Epithelial cell of proximal tubule (primary cell): ENCODE data around the gene GRN. TPM values are rescaled to one million over a fixed set of nuclear protein-coding genes. Genes with fewer than 3 reads are reported as not detected.
A peak's percentile ranks its signal among the peaks of the same experiment; 100 is the strongest.

Source experiments
- DNase-seq: peaks from one replicate; pipeline ENCODE4 v3.0.0-alpha.2; 2011; ENCODE audit warnings: low read depth
- H3K4me3 ChIP-seq: 2 replicates; pipeline ENCODE4 v1.5.1; 2011; ENCODE audit warnings: low read depth, mild to moderate bottlenecking, low read length
- total RNA-seq: library from RNA; depleted of rRNA; stranded (reverse); fragments of >200 nt; gene quantifications from 2 replicates; pipeline ENCODE4 v1.2.3, GENCODE V29; 2015
- TF ChIP-seq, protein P1 (sequence below): conservative IDR thresholded peaks from 2 replicates; pipeline ENCODE4 v1.5.1; 2012; ENCODE audit warnings: low read depth, mild to moderate bottlenecking, low read length

The GRN gene
- total RNA-seq, 1 donor from 2014 or later: 567 TPM

DNA sequence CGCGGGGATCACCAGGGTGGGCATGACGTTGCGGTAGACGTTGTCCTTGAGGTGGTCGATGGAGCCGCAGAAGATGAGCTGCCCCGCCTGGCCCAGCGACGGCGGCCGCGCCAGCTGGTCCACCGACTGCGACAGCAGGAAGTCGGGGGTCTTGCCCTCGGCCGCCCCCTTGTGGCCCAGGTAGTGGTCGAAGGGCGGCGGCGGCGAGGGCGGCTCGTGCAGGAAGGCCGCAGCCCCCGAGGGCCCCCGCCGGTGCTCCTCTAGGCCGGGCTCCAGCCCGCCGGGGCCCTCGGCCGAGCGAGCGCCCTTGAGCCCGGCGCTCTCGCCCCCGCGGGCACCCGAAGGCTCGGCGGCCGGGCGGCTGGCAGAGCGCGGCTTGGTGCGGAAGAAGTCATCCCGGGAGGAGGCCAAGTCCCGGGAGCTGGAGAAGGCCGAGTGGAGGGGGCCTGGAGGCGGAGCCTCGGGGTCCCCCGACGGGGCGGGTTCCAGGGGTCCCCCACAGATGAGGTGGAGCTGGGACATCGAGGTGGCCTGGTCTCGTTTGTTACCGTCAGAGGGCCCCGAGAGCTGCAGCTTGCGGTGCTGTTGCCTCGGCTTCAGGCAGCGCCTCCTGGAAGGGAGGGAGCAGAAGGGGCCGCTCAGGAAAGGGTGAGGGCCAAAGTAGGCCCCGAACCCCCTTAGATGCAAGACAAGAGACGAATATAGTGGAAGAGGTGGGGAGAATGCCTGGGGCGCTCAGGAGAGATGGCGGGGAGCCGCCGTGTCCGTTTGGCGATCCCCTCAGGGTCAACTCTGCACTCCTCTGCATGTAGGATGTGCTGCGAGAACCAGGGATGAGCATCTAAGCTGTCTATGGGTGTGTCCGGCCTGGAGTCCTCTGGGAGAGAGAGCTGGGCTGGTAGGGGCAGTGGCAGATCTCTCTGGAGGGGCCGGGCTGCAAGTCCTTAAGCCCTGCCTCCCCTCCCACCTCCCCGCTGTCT is 9.8 kb downstream of the GRN start:
- H3K4me3 ChIP-seq: no peak overlapping the region
- TF ChIP-seq, protein P1, sequence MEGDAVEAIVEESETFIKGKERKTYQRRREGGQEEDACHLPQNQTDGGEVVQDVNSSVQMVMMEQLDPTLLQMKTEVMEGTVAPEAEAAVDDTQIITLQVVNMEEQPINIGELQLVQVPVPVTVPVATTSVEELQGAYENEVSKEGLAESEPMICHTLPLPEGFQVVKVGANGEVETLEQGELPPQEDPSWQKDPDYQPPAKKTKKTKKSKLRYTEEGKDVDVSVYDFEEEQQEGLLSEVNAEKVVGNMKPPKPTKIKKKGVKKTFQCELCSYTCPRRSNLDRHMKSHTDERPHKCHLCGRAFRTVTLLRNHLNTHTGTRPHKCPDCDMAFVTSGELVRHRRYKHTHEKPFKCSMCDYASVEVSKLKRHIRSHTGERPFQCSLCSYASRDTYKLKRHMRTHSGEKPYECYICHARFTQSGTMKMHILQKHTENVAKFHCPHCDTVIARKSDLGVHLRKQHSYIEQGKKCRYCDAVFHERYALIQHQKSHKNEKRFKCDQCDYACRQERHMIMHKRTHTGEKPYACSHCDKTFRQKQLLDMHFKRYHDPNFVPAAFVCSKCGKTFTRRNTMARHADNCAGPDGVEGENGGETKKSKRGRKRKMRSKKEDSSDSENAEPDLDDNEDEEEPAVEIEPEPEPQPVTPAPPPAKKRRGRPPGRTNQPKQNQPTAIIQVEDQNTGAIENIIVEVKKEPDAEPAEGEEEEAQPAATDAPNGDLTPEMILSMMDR: peak; percentile 28
- no peak for DNase-seq

DNA sequence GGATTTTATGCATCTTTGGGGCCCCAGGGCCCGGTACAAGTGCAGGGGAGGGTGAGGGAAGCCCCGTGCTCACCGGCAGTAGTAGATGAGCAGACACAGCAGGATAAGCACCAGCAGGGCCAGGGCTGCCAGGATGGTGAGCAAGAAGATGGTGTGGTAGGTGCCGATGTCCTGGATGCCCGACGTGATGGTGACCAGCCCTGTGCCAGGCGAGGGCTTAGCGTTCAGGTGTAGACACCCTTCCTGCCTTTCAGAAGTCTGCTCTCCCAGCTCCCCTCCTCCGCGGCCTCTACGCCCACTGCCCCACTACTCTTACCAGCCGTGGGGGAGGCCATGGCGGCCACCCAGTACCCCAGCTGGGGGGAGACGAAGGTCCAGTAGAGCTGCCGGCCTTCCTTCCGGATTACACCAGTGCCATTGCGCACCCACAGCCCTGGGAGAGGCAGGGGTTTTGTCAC is 10.6 kb downstream of the GRN start:
- no peak overlapping the region for H3K4me3 ChIP-seq
- no peak for DNase-seq
- TF ChIP-seq, protein P1: no peak

DNA sequence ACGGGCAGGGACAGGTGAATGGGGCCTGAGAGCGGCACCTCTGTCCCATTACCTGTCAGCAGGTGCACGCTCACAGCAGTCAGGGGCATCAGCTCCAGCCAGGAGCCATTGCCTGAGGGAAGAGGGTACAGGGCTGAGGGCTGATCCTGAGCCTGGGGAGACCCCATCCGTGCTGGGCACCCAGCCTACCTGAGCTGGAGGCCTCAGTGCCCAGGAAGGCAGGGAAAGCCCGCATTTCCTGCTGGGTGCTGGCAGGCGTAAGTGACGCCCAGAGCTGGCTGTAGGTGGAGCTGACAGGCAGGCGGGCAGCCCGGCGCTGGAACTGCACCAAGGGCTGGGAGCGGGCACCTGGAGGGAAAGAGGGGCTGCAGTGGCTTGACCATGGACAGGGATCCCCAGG is 11.1 kb downstream of the GRN start:
- no peak for DNase-seq
- TF ChIP-seq, protein P1: no peak
- no peak overlapping the region for H3K4me3 ChIP-seq

DNA sequence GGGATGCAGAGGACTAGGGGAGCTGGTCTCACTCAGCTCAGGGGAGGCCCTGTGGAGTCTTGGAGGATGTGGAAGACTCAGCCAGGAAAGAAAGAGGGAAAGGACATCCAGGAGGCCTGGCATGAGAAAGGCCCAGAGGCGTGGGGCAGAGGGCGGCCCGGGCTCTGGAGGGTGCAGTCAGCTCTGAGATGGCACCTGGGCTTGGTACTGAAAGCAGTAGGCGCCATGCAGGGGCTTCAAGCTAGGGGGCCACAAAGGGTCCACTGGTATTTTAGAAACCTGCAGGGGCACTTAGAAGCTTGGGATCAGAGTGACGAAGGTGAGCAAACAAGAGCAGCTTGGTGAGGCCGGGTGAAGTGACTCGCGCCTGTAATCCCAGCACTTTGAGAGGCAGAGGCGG is 13.0 kb downstream of the GRN start:
- DNase-seq: no peak
- TF ChIP-seq, protein P1: no peak
- H3K4me3 ChIP-seq: no peak overlapping the region

DNA sequence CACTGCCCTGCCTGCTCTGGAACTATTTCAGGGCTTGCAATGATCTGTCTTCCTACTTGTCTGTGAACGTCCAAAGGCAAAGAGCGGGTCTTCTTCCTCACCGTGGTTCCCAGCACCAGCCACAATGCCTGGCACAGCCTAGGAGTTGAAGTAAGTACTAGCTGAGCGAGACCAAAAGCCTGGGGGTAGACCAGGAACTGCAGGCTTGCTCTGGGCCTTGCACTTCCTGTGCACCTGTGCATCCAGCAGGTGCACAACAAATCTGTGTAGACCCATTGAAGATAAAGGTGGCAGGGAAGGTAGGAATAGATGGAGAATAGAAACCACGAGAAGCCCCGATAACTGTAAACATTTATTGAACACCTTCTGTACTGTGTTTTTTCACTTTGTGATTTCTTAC is 13.9 kb downstream of the GRN start:
- DNase-seq: no peak
- H3K4me3 ChIP-seq: no peak overlapping the region
- TF ChIP-seq, protein P1: no peak

DNA sequence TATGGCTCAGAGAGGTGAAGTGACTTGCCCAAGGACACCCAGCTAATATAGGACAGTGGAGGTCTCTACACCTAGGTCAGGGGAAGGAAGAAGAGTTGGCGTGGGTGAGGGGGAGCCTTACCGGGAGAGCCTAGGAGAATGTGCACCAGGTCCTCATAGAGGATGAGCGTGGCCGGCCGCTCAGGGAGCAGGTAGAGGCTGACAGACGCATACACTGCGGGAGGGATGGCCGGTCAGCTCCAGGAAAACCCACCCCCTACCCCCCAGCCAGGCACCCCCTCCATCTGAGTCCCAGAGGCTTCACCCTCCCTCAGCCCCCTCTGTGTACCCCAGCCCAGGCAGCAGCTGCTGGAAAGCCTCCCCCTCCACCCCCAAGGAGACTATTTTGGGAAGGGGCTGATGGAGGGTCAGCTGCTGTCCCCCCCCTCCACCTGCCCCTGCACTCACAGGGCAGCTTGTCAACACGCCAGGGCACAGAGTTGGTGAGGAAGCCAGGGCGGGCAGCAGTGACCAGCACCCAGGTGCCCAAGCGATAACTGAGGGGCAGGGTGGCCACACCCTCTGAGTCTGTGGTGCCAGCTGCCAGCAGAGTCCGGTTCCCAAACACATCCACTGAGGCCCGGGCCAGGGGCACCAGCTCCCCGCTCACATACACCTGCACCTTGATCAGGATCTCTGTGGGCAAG is 14.5 kb downstream of the GRN start:
- TF ChIP-seq, protein P1: no peak
- no peak overlapping the region for H3K4me3 ChIP-seq
- DNase-seq: no peak
